Measurements from ENCODE around the gene DOCK10.
"Not testable (repeated sequence)": the region's sequence is repeated elsewhere in the genome, so short reads cannot be mapped to it uniquely, and the experiment has no call there.

The DOCK10 gene

DNA sequence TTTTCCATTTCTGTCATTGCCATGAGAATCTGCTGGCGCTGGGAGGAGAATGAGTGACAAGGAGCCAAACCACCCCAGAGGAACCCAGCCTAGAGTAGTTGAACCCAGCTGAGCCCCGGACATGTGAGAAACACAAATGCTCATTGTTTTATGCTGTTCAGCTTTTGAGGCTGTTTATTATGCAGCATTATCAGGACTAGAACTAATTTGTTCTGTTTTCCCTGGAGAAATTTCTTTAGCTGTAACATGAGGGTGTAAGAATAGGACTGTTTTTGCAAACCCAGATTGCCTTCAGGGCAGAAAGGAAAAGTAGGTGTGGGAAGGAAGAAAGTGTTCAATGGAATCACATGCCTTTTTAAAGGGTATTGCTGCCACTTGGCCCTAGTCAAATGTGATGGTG is 28.5 kb upstream of the DOCK10 start:
- peak; percentile 15 for DNase-seq (ENCODE audit: low read depth)

DNA sequence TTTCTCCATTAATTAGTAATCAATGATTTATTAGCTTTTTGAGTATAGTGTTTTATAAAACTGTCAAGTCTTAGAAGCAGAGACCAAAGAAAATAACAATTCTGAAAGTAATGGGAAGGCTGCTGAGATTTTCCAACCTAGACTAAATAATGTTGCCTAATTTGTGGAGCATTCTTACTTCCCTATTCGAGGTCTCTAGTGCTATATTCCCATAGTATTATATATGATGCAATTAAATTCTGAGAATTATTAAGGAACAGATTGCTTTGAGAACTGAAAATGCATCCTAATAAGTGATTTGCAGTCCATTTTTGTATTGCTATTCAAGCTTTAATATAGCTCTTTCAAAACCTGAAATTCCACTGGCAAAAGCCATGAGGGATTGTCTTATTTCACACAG is 27.7 kb upstream of the DOCK10 start:
- Histone ChIP-seq H3K4me3 (ENCODE audit: low read length) (no peak overlapping the region), H3K4me1 (ENCODE audit: control insufficient read depth, insufficient read depth, low read length) (no peaks in the 10 kb centered on the region), H3K9me3 (ENCODE audit: control insufficient read depth, low read length) (no peaks in the 10 kb centered on the region), H3K36me3 (ENCODE audit: control insufficient read depth, insufficient read depth, low read length, severe bottlenecking) (no peaks in the 10 kb centered on the region), H3K9ac (ENCODE audit: low read length) (no peak overlapping the region), H3K27me3 (replicated peaks; ENCODE audit: control insufficient read depth, insufficient read depth, low read length) (no peaks in the 10 kb centered on the region)
- no peak for DNase-seq (ENCODE audit: low read depth)

More for the DNA sequence above, 28.5 kb upstream of the DOCK10 start:
- Histone ChIP-seq H3K4me3 (ENCODE audit: low read length) (no peak overlapping the region), H3K27me3 (replicated peaks; ENCODE audit: control insufficient read depth, insufficient read depth, low read length) (no peaks in the 10 kb centered on the region), H3K9me3 (ENCODE audit: control insufficient read depth, low read length) (no peaks in the 10 kb centered on the region), H3K9ac (ENCODE audit: low read length) (no peak overlapping the region), H3K36me3 (ENCODE audit: control insufficient read depth, insufficient read depth, low read length, severe bottlenecking) (no peaks in the 10 kb centered on the region), H3K4me1 (ENCODE audit: control insufficient read depth, insufficient read depth, low read length) (peaks cover 2% of the 10 kb centered on the region)

DNA sequence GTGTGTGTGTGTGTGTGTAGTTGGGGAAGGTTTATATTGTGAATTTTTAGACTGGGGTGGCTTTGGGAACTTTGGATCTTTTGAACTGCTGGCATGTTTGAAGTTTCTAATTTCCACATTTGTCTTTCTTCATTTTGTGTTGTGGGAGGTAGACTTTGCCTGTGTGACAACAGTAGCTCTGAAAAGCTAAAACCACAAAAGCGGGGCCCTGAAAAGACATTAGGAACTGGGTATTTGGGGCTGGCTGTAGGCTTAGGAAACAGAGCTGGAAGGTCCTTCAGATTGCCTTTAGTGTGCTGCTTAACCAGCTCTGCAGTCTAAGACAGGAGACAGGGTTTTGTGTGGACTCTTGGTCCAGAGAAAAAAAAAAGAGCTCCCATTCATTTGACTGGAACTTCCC is 27.2 kb upstream of the DOCK10 start:
- no peak overlapping the region for H3K9ac ChIP-seq (ENCODE audit: low read length)
- H3K27me3 ChIP-seq (replicated peaks; ENCODE audit: control insufficient read depth, insufficient read depth, low read length): no peaks in the 10 kb centered on the region
- no peaks in the 10 kb centered on the region for H3K9me3 ChIP-seq (ENCODE audit: control insufficient read depth, low read length)
- no peak overlapping the region for H3K4me3 ChIP-seq (ENCODE audit: low read length)
- no peak for DNase-seq (ENCODE audit: low read depth)
- no peaks in the 10 kb centered on the region for H3K4me1 ChIP-seq (ENCODE audit: control insufficient read depth, insufficient read depth, low read length)
- no peaks in the 10 kb centered on the region for H3K36me3 ChIP-seq (ENCODE audit: control insufficient read depth, insufficient read depth, low read length, severe bottlenecking)

DNA sequence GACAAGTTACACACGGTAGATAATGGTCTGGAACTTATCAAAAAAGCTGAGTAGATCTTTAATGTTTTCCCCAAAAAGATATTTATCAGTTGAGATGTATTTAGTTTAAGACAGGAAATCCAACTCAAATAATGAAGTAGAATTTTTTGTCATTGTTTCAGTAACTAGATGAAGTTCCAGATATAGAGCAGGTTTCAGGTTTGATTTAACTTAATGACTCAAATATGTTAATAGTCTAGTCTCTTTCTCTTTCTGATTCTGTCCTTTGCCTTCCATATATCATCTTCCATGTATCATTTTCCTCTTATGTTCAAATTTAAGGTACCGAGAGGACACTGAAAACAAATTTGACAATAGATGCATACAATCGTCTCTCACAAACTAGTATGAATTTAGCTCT is 23.6 kb upstream of the DOCK10 start:
- Histone ChIP-seq H3K9ac (ENCODE audit: low read length) (no peak overlapping the region), H3K27me3 (replicated peaks; ENCODE audit: control insufficient read depth, insufficient read depth, low read length) (no peaks in the 10 kb centered on the region), H3K4me3 (ENCODE audit: low read length) (no peak overlapping the region), H3K4me1 (ENCODE audit: control insufficient read depth, insufficient read depth, low read length) (no peaks in the 10 kb centered on the region), H3K36me3 (ENCODE audit: control insufficient read depth, insufficient read depth, low read length, severe bottlenecking) (no peaks in the 10 kb centered on the region), H3K9me3 (ENCODE audit: control insufficient read depth, low read length) (no peaks in the 10 kb centered on the region)
- no peak for DNase-seq (ENCODE audit: low read depth)

DNA sequence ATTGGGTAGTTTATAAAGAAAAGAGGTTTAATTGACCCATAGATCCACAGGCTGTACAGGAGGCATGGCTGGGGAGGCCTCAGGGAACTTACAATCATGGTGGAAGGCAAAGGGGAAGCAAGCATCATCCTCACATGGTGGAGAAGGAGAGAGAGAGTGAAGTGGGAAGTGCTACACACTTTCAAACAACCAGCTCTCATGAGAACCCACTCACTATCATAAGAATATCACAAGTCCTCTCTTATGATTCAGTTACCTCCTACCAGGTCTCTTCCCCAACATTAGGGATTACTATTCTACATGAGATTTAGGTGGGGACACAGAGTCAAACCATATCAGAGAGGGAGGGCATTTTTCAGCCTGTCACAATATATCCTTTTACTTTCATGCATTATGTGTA is 22.7 kb upstream of the DOCK10 start:
- DNase-seq (ENCODE audit: low read depth): no peak
- Histone ChIP-seq H3K9me3 (ENCODE audit: control insufficient read depth, low read length) (no peaks in the 10 kb centered on the region), H3K4me1 (ENCODE audit: control insufficient read depth, insufficient read depth, low read length) (no peaks in the 10 kb centered on the region), H3K27me3 (replicated peaks; ENCODE audit: control insufficient read depth, insufficient read depth, low read length) (no peaks in the 10 kb centered on the region), H3K4me3 (ENCODE audit: low read length) (no peak overlapping the region), H3K36me3 (ENCODE audit: control insufficient read depth, insufficient read depth, low read length, severe bottlenecking) (no peaks in the 10 kb centered on the region), H3K9ac (ENCODE audit: low read length) (no peak overlapping the region)

DNA sequence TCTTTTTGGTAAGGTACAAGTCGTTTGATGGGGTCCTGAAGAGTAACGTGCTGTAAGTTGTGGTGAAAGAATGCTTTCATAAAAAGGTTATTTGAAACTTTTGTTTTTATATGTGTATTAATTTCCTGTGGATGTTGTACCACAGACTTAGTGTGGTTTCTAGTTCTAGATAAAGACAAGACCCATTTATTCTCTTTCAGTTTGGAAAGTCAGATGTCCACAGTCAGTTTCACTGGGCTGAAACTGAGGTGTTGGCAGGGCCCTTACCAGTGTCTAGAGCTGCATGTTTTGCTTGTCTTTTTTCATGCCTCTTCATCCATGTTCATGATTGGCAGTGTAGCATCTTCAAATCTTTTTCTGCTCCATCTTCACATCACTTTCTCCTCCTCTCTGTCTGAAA is 22.1 kb upstream of the DOCK10 start:
- H3K9me3 ChIP-seq (ENCODE audit: control insufficient read depth, low read length): no peaks in the 10 kb centered on the region
- DNase-seq (ENCODE audit: low read depth): no peak
- H3K4me3 ChIP-seq (ENCODE audit: low read length): no peak overlapping the region
- no peaks in the 10 kb centered on the region for H3K4me1 ChIP-seq (ENCODE audit: control insufficient read depth, insufficient read depth, low read length)
- H3K9ac ChIP-seq (ENCODE audit: low read length): no peak overlapping the region
- H3K27me3 ChIP-seq (replicated peaks; ENCODE audit: control insufficient read depth, insufficient read depth, low read length): no peaks in the 10 kb centered on the region
- H3K36me3 ChIP-seq (ENCODE audit: control insufficient read depth, insufficient read depth, low read length, severe bottlenecking): no peaks in the 10 kb centered on the region

DNA sequence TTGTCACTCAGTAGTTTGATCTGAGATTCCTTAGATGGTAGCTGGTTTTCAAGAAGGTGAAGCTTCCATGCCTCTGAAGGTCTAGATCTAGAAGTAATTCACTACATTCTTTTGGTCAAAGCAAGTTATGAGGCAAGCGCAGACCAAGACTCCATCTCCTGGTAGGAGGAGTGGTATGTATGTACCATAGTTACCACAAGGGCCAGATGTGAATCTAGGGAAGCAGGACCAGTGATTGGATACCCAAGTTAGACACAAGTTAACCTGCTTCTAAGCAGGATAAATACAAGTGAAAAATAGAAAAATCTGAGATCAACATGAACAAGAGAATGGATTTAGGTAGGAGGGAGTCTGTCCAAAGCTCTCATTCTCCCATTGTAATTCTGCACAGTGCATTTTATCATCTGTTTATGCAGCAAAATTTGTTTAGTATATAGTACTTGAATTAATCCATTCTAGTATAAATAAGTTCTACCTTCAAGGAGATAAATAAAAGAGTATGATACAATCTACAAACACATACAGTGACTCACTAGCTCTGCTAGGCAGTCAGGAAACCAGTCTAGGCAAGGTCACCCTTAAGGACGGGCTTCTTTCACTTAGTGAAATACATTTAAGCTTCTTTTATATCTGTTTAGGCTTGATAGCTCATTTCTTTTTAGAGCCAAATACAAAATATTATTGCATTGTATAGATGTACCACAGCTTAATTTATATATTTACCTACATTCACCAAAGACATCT is 14.2 kb upstream of the DOCK10 start:
- Histone ChIP-seq H3K36me3 (ENCODE audit: control insufficient read depth, insufficient read depth, low read length, severe bottlenecking) (no peaks in the 10 kb centered on the region), H3K9me3 (ENCODE audit: control insufficient read depth, low read length) (no peaks in the 10 kb centered on the region), H3K27me3 (replicated peaks; ENCODE audit: control insufficient read depth, insufficient read depth, low read length) (no peaks in the 10 kb centered on the region), H3K9ac (ENCODE audit: low read length) (no peak overlapping the region), H3K4me3 (ENCODE audit: low read length) (no peak overlapping the region), H3K4me1 (ENCODE audit: control insufficient read depth, insufficient read depth, low read length) (no peaks in the 10 kb centered on the region)
- DNase-seq (ENCODE audit: low read depth): no peak

DNA sequence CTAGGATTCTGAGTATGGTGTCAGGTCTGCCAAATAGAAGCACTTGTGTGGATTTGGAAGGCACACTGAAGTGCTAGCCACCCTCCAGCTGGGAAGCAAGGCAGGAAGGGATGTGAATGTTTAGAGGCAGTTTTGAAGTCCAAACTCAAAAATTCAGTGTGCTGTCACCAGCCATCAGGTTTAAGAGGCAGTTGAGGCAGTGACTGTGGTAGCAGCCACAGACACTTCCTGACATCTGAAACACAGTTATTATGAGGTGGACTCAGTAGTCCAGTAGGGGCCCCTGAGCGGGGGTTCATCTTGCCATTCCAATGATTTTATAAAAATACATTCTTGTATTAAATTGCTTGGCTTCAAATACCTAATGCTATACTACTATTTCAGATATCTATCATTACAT is 13.4 kb upstream of the DOCK10 start:
- no peak for DNase-seq (ENCODE audit: low read depth)
- Histone ChIP-seq H3K4me1 (ENCODE audit: control insufficient read depth, insufficient read depth, low read length) (no peaks in the 10 kb centered on the region), H3K4me3 (ENCODE audit: low read length) (no peak overlapping the region), H3K27me3 (replicated peaks; ENCODE audit: control insufficient read depth, insufficient read depth, low read length) (no peaks in the 10 kb centered on the region), H3K36me3 (ENCODE audit: control insufficient read depth, insufficient read depth, low read length, severe bottlenecking) (no peaks in the 10 kb centered on the region), H3K9ac (ENCODE audit: low read length) (no peak overlapping the region), H3K9me3 (ENCODE audit: control insufficient read depth, low read length) (no peaks in the 10 kb centered on the region)

DNA sequence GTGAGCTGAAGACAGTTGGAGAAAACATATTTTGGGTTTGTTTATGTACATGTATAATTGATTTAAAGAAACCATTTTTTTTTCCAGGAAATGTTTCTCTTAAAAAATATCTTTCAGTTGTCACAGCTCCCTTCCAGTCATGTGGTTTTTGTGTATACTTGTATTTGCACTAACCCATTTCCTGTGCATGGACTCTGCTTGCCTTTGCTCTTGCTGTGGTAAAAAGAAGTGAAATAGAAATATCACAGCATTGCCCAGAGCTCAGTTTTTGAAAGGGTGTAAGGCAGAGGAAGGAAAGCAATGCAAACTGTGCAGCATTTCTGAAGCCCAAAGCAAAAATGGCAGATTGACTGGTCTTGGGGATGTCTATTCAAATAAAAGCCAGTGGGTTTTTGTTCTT is 10.4 kb upstream of the DOCK10 start:
- Histone ChIP-seq H3K9me3 (ENCODE audit: control insufficient read depth, low read length) (no peaks in the 10 kb centered on the region), H3K9ac (ENCODE audit: low read length) (no peak overlapping the region), H3K36me3 (ENCODE audit: control insufficient read depth, insufficient read depth, low read length, severe bottlenecking) (no peaks in the 10 kb centered on the region), H3K27me3 (replicated peaks; ENCODE audit: control insufficient read depth, insufficient read depth, low read length) (no peaks in the 10 kb centered on the region), H3K4me1 (ENCODE audit: control insufficient read depth, insufficient read depth, low read length) (no peaks in the 10 kb centered on the region), H3K4me3 (ENCODE audit: low read length) (no peak overlapping the region)
- DNase-seq (ENCODE audit: low read depth): no peak

DNA sequence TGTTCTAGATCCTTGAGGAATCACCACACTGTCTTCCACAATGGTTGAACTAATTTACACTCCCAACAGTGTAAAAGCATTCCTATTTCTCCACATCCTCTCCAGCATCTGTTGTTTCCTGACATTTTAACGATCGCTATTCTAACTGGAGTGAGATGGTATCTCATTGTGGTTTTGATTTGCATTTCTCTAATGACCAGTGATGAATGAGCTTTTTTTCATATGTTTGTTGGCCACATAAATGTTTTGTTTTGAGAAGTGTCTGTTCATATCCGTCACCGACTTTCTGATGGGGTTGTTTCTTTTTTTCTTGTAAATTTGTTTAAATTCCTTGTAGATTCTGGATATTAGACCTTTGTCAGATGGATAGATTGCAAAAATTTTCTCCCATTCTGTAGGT is 5.2 kb upstream of the DOCK10 start:
- H3K9me3 ChIP-seq (ENCODE audit: control insufficient read depth, low read length); H3K4me1 ChIP-seq (ENCODE audit: control insufficient read depth, insufficient read depth, low read length); H3K9ac ChIP-seq (ENCODE audit: low read length); DNase-seq (ENCODE audit: low read depth); H3K36me3 ChIP-seq (ENCODE audit: control insufficient read depth, insufficient read depth, low read length, severe bottlenecking); H3K4me3 ChIP-seq (ENCODE audit: low read length): not testable (repeated sequence)
- peaks cover 11% of the 10 kb centered on the region for H3K27me3 ChIP-seq (replicated peaks; ENCODE audit: control insufficient read depth, insufficient read depth, low read length)

DNA sequence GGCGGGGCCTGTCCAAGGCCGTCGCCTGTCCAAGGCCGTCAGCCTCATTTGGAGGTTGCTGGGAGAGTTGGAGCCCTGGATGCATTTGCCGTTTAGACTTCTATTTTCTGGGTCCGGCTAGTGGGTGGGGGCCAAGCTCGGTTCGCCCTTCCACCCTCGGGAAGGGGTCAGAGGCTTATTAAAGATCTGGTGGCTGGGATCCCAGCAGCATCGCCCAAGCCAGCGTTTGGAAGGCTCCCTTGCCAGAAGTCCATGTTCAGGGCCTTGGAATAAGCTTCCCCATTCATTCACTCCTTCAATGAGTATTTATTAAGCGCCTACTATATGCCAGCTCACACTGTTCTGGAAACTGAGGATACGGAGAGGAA is 516 bp upstream of the DOCK10 start:
- Histone ChIP-seq H3K4me3 (ENCODE audit: low read length) (peak overlapping the region; percentile 66), H3K4me1 (ENCODE audit: control insufficient read depth, insufficient read depth, low read length) (peaks cover 9% of the 10 kb centered on the region), H3K27me3 (replicated peaks; ENCODE audit: control insufficient read depth, insufficient read depth, low read length) (peaks cover 11% of the 10 kb centered on the region), H3K36me3 (ENCODE audit: control insufficient read depth, insufficient read depth, low read length, severe bottlenecking) (no peaks in the 10 kb centered on the region), H3K9me3 (ENCODE audit: control insufficient read depth, low read length) (no peaks in the 10 kb centered on the region), H3K9ac (ENCODE audit: low read length) (peak overlapping the region; percentile 67)
- no peak for DNase-seq (ENCODE audit: low read depth)

DNA sequence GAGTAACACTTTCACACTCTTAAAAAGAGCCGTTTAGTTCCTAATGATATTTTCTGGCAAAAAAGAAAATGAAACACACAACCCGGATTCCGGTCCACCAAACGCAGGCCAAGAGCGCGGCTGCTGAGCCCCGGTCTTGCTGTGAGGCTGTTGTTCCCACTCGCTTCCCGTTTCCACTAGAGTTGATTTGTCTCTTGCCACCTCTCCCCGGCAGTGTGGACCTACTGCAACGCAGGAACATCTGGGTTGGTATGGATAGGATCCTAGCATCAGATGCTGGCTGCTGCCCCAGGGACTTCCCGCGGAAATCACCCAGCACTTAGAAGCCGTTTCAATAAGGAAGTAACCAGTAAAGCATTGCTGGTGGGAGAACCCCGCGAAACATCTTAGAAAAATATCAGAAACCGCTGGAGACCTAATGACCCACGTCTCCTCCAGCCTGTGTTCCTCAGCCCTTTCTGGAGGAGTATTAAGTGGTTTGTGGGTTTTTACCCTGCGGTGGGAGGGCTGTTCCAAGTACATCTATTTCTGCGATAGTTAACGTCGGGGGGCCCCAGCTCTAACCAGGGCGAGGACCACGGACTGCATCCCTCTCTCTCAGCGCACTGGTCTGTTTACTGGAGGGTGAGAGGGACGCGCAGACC is 939 bp downstream of the DOCK10 start:
- H3K9me3 ChIP-seq (ENCODE audit: control insufficient read depth, low read length): no peaks in the 10 kb centered on the region
- peak overlapping the region; percentile 78 for H3K9ac ChIP-seq (ENCODE audit: low read length)
- DNase-seq (ENCODE audit: low read depth): peak; percentile 65
- peak overlapping the region; percentile 82 for H3K4me3 ChIP-seq (ENCODE audit: low read length)
- peaks cover 13% of the 10 kb centered on the region for H3K4me1 ChIP-seq (ENCODE audit: control insufficient read depth, insufficient read depth, low read length)
- no peaks in the 10 kb centered on the region for H3K36me3 ChIP-seq (ENCODE audit: control insufficient read depth, insufficient read depth, low read length, severe bottlenecking)
- H3K27me3 ChIP-seq (replicated peaks; ENCODE audit: control insufficient read depth, insufficient read depth, low read length): peaks cover 11% of the 10 kb centered on the region

All from adipocyte (in vitro differentiated cells).